Measurements from ENCODE around the gene GPRC5D.

GRCh38 chr12:12986775-12987331 lies 34.9 kb upstream of the GPRC5D start:
- no peak for TF ChIP-seq CTCF (IDR thresholded peaks at IDR 0.05)
- TF ChIP-seq ZFX (IDR thresholded peaks at IDR 0.05; ENCODE audit: borderline replicate concordance) = no peak
